ENCODE measurements around the gene DGKZ.

Gene DGKZ

GRCh38 chr11:46404476-46405017 is 57.3 kb downstream of the DGKZ start:
- no peak for FAIRE-seq

- no peak for FAIRE-seq
Measured at GRCh38 chr11:46407635-46408034, 60.4 kb downstream of the DGKZ start.

- FAIRE-seq = no peak
Measured at GRCh38 chr11:46408407-46408986, 61.2 kb downstream of the DGKZ start.

GRCh38 chr11:46410021-46410420 is 62.8 kb downstream of the DGKZ start:
- no peak for FAIRE-seq

- no peak for FAIRE-seq
Measured at GRCh38 chr11:46413760-46414465, 66.7 kb downstream of the DGKZ start.

- no peak for FAIRE-seq
Measured at GRCh38 chr11:46414466-46414796, 67.2 kb downstream of the DGKZ start.

- no peak for FAIRE-seq
Measured at GRCh38 chr11:46414879-46415278, 67.6 kb downstream of the DGKZ start.

GRCh38 chr11:46417711-46418110 is 70.4 kb downstream of the DGKZ start:
- no peak for FAIRE-seq

- no peak for FAIRE-seq
Measured at GRCh38 chr11:46418751-46419150, 71.5 kb downstream of the DGKZ start.

GRCh38 chr11:46420513-46420912 is 73.2 kb downstream of the DGKZ start:
- no peak for FAIRE-seq

GRCh38 chr11:46421257-46421880 is 74.1 kb downstream of the DGKZ start:
- FAIRE-seq = no peak

- no peak for FAIRE-seq
Measured at GRCh38 chr11:46422588-46422987, 75.3 kb downstream of the DGKZ start.

- no peak for FAIRE-seq
Measured at GRCh38 chr11:46426233-46426991, 79.1 kb downstream of the DGKZ start.

GRCh38 chr11:46427364-46427763 is 80.1 kb downstream of the DGKZ start:
- no peak for FAIRE-seq

- no peak for FAIRE-seq
Measured at GRCh38 chr11:46429717-46430116, 82.5 kb downstream of the DGKZ start.

All from TTC549 (cell line).